SJSA1 (cell line): Measurements from ENCODE around the gene ABCC1. TPM values are rescaled to one million over a fixed set of nuclear protein-coding genes. Genes with fewer than 3 reads are reported as not detected.

Experiments
- DNase-seq, 2 experiments: peaks; one replicate each; pipeline ENCODE4 v3.0.0-alpha.2; 2015 to 2020; ENCODE audit warnings: low spot score in 2 of 2, low read depth in 1 of 2
- H3K27ac ChIP-seq: fragments of 250-450 bp; sonication (Bioruptor Pico); 2 replicates; pipeline ENCODE4 v1.5.1; 2020; ENCODE audit warnings: mild to moderate bottlenecking, moderate library complexity
- H3K27me3 ChIP-seq: fragments of 250-450 bp; sonication (Bioruptor Pico); replicated peaks from 2 replicates; pipeline ENCODE4 v1.5.1; 2020; ENCODE audit warnings: mild to moderate bottlenecking, moderate library complexity
- H3K36me3 ChIP-seq: fragments of 250-450 bp; sonication (Bioruptor Pico); 2 replicates; pipeline ENCODE4 v1.5.1; 2020; ENCODE audit warnings: mild to moderate bottlenecking
- H3K4me1 ChIP-seq: fragments of 250-450 bp; sonication (Bioruptor Pico); replicated peaks from 2 replicates; pipeline ENCODE4 v1.6.1; 2021; ENCODE audit warnings: mild to moderate bottlenecking
- H3K4me3 ChIP-seq: fragments of 250-450 bp; sonication (Bioruptor Pico); 2 replicates; pipeline ENCODE4 v1.5.1; 2020; ENCODE audit warnings: mild to moderate bottlenecking
- H3K9me3 ChIP-seq: fragments of 250-450 bp; sonication (Bioruptor Pico); replicated peaks from 2 replicates; pipeline ENCODE4 v1.5.1; 2020; ENCODE audit warnings: mild to moderate bottlenecking
- total RNA-seq: library from RNA; depleted of rRNA; stranded (reverse); fragments of >200 nt; shearing (Covaris generic); gene quantifications from 2 replicates; pipeline ENCODE4 v1.2.3, GENCODE V29; 2014

ABCC1 gene
- total RNA-seq, 1 experiment from 2014 or later, result 25.0 TPM

GRCh38 chr16:16073891-16074881 is 124.8 kb downstream of the ABCC1 start:
- Histone ChIP-seq H3K4me1 (peaks cover 39% of the 10 kb centered on the region), H3K4me3 (no peak overlapping the region), H3K27ac (peak overlapping the region; percentile 88), H3K36me3 (peaks cover 60% of the 10 kb centered on the region), H3K27me3 (no peaks in the 10 kb centered on the region), H3K9me3 (peaks cover 5% of the 10 kb centered on the region; the same call in 1 of the 2 replicates)
- DNase-seq, result peak; percentile 95 to 96

DNA sequence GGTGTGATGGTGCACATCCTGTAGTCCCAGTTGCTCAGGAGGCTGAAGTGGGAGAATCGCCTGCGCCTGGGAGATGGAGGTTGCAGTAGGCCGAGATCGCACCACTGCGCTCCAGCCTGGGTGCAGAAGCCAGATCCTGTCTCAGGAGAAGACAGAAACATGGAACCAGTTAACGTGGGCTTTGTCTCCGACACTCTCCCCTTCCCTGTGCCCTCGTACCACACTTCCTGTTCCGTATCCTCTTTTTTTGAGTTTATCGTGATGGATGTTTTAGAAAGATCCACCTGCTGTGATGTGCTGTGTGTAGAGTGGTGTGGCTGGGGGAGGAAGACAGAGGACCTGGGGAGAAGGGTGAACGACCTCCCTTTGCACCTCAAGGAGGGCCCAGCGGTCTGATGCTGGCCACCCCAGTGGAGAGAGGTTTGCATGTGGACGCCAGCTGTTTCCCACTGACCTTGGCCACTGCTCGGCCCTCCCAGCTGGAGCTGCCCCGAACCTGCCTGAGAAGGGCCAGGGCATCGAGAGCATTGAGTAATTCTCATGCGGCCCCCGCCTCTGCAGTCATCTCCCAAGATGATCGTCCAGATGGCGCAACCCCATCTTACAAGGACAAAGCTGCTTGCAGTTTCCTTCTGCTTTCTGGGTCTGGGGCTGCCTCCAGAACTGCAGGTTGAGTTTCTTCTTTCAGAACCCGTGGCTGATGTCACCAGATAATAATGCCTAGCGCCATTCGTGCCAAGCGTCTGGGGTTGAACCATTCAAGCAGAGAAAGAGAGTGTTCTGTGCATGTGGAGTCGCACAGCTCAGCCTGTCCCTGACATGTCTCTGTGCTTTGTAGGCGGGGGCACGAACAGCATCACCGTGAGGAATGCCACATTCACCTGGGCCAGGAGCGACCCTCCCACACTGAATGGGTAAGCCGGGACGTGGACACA is 126.3 kb downstream of the ABCC1 start:
- Histone ChIP-seq H3K4me3 (no peak overlapping the region), H3K4me1 (peaks cover 51% of the 10 kb centered on the region), H3K27me3 (no peaks in the 10 kb centered on the region), H3K27ac (peak overlapping the region; percentile 88), H3K36me3 (peaks cover 60% of the 10 kb centered on the region), H3K9me3 (peaks cover 5% of the 10 kb centered on the region; the same call in 1 of the 2 replicates)
- no peak for DNase-seq

DNA sequence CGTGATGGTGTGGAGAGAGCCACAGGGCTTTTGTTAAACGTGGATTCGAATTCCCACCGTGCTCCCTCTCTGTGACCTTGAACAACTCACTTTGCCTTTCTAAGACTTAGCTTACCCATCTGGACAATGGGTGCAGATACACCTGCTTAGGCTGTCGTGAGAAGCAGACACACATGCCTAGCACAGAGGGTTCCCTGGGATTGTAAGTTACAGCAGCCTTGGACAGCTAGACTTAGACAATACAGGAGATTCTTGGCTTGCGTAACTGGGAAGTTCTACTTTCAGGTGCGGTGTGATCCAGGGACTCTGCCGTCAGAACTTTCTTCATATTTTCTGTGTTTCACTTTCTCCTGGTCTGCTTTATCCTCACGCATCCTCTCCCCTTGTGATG is 127.0 kb downstream of the ABCC1 start:
- Histone ChIP-seq H3K36me3 (peaks cover 62% of the 10 kb centered on the region), H3K4me1 (peaks cover 58% of the 10 kb centered on the region), H3K4me3 (no peak overlapping the region), H3K27ac (no peak overlapping the region), H3K27me3 (no peaks in the 10 kb centered on the region), H3K9me3 (peaks cover 5% of the 10 kb centered on the region; the same call in 1 of the 2 replicates)
- no peak for DNase-seq

- Histone ChIP-seq H3K27me3 (no peaks in the 10 kb centered on the region), H3K4me3 (no peak overlapping the region), H3K4me1 (peaks cover 36% of the 10 kb centered on the region), H3K36me3 (peaks cover 76% of the 10 kb centered on the region), H3K9me3 (peaks cover 8% of the 10 kb centered on the region), H3K27ac (peak overlapping the region; percentile 24; the same call in 1 of the 2 replicates)
- peak in 1 of 2 experiments; percentile 44 for DNase-seq
Observed at GRCh38 chr16:16080465-16081065, 131.1 kb downstream of the ABCC1 start.

GRCh38 chr16:16081141-16081540 is 131.7 kb downstream of the ABCC1 start:
- H3K4me1 ChIP-seq, result peaks cover 33% of the 10 kb centered on the region
- H3K4me3 ChIP-seq, result no peak overlapping the region
- H3K9me3 ChIP-seq, result peaks cover 8% of the 10 kb centered on the region
- H3K27me3 ChIP-seq, result no peaks in the 10 kb centered on the region
- peak overlapping the region; percentile 24; the same call in 1 of the 2 replicates for H3K27ac ChIP-seq
- DNase-seq, result no peak
- H3K36me3 ChIP-seq, result peaks cover 76% of the 10 kb centered on the region

GRCh38 chr16:16082255-16082654 is 132.8 kb downstream of the ABCC1 start:
- DNase-seq, result no peak
- no peak overlapping the region for H3K27ac ChIP-seq
- peaks cover 74% of the 10 kb centered on the region for H3K36me3 ChIP-seq
- peaks cover 8% of the 10 kb centered on the region for H3K9me3 ChIP-seq
- no peak overlapping the region for H3K4me3 ChIP-seq
- peaks cover 33% of the 10 kb centered on the region for H3K4me1 ChIP-seq
- no peaks in the 10 kb centered on the region for H3K27me3 ChIP-seq

DNA sequence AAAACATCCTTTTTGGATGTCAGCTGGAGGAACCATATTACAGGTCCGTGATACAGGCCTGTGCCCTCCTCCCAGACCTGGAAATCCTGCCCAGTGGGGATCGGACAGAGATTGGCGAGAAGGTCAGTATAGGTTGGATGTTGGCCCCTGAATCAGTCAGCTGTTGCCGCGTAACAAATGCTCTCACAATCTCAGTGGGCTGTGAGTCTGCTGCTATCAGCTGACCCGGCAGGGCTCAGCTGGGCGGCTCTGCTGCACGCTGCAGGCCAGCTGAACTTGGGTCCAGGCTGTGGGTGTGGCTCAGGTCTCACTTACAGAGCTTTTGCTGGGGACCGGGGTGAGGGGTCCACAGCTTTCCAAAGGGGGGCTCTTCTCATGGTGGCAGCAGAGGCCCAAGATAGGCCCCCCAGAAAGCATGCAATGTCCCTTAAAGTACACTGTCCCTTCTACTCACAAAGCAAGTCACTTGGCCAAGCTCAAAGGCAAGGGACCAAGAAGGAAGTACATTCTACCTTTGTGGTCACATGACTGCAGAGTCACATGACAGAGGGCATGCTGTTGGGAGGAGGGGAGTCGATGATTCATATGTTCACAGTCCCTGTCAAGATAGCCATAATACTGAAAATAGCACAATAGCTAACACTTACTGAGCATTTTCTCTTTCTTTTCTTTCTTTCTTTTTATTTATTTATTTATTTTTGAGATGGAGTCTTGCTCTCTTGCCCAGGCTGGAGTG is 134.2 kb downstream of the ABCC1 start:
- Histone ChIP-seq H3K36me3 (peaks cover 74% of the 10 kb centered on the region), H3K27me3 (no peaks in the 10 kb centered on the region), H3K9me3 (peaks cover 3% of the 10 kb centered on the region; the same call in 1 of the 2 replicates), H3K4me3 (no peak overlapping the region), H3K4me1 (peaks cover 23% of the 10 kb centered on the region), H3K27ac (no peak overlapping the region)
- no peak for DNase-seq

- H3K36me3 ChIP-seq, result peaks cover 73% of the 10 kb centered on the region
- H3K27me3 ChIP-seq, result no peaks in the 10 kb centered on the region
- no peak for DNase-seq
- H3K4me1 ChIP-seq, result peaks cover 18% of the 10 kb centered on the region
- H3K27ac ChIP-seq, result no peak overlapping the region
- H3K9me3 ChIP-seq, result peaks cover 3% of the 10 kb centered on the region; the same call in 1 of the 2 replicates
- no peak overlapping the region for H3K4me3 ChIP-seq
Observed at GRCh38 chr16:16084874-16085273, 135.5 kb downstream of the ABCC1 start.

DNA sequence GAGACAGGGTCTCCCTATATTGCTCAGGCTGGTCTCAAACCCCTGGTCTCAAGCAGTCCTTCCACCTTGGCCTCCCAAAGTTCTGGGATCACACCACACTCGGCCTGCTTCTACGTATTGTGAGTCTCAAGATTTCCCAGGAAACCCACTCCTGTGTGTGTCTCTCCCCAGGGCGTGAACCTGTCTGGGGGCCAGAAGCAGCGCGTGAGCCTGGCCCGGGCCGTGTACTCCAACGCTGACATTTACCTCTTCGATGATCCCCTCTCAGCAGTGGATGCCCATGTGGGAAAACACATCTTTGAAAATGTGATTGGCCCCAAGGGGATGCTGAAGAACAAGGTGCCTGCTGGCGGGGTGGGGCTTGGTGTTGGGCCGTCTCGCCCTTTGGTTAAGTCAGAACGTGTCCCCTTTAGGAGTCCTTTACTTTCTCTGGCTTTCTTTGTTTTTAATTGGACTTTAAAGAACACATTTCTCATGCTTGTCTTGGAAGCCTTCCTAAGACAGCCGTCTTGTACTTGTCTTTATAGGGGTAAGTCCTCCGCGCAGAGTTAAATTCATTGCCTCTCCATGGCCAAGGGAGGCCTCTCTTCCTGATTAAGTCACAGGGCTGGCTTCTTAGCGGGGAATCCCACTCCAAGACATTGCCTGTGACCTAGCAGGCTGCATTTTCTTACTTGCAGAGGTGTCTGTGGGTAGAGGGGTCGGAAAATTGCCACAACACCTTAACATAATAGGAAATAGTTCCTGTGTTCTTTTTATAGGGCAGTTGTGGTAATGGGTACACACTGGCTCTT is 137.4 kb downstream of the ABCC1 start:
- no peak overlapping the region for H3K4me3 ChIP-seq
- no peak overlapping the region for H3K27ac ChIP-seq
- H3K36me3 ChIP-seq, result peaks cover 84% of the 10 kb centered on the region
- no peaks in the 10 kb centered on the region for H3K4me1 ChIP-seq
- H3K27me3 ChIP-seq, result no peaks in the 10 kb centered on the region
- no peak for DNase-seq
- peaks cover 3% of the 10 kb centered on the region; the same call in 1 of the 2 replicates for H3K9me3 ChIP-seq

DNA sequence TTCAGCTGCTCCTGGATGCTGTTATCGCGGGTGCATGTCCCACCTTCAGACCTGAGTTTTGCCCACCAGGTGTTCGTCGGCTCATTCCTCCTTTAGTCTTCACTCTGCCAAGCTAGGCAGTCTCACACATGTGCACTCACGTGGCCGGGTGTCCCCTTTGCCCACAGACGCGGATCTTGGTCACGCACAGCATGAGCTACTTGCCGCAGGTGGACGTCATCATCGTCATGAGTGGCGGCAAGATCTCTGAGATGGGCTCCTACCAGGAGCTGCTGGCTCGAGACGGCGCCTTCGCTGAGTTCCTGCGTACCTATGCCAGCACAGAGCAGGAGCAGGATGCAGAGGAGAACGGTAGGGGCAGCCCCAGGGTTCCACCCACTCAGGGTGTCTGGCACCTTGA is 140.8 kb downstream of the ABCC1 start:
- H3K4me1 ChIP-seq, result no peaks in the 10 kb centered on the region
- H3K9me3 ChIP-seq, result no peaks in the 10 kb centered on the region
- H3K36me3 ChIP-seq, result peaks cover 73% of the 10 kb centered on the region
- H3K27me3 ChIP-seq, result no peaks in the 10 kb centered on the region
- no peak for DNase-seq
- no peak overlapping the region for H3K4me3 ChIP-seq
- H3K27ac ChIP-seq, result no peak overlapping the region

DNA sequence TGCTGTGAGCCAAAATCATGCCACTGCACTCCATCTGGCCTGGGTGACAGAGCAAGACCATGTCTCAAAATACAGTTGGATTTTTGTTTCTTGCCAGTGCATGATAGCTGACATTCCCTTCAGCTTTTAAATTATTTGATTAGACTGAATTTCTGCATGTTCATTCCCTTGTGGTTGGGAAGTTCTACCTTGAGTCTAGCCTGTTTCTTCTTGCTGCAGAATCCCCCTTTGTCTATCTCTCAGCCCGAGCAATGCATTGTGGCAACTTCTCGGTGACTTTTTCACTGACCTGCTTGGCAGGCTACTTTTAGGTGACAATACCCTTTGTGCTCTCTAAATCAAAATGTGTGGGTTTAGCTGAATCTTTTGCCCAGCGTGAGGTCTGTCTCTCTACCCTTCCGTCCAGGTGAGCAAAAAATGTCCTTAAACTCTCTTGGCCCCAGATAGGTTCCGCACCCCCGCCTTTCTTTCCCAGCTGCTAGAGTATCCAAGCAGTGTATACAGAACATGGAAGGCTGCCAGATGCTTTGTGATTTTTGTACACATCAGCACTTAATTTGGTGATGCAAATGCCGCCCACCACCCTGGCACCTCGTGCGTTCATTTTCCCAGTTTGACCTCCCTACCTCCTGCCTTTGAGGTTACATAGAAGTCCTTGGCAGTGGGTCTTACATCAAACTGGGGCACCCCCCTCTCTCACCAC is 143.7 kb downstream of the ABCC1 start:
- H3K9me3 ChIP-seq, result no peaks in the 10 kb centered on the region
- no peak overlapping the region for H3K27ac ChIP-seq
- H3K36me3 ChIP-seq, result peaks cover 68% of the 10 kb centered on the region
- H3K4me3 ChIP-seq, result no peak overlapping the region
- no peak for DNase-seq
- H3K27me3 ChIP-seq, result no peaks in the 10 kb centered on the region
- H3K4me1 ChIP-seq, result peaks cover 17% of the 10 kb centered on the region
